Measurements from ENCODE around the gene PILRB. TPM values are rescaled to one million over a fixed set of nuclear protein-coding genes. Genes with fewer than 3 reads are reported as not detected.

PILRB gene
- 24.2 to 37.8 TPM (median 30.9 TPM) in 5 replicates for total RNA-seq (2022; extraction: Qiagen RNA extraction)

DNA sequence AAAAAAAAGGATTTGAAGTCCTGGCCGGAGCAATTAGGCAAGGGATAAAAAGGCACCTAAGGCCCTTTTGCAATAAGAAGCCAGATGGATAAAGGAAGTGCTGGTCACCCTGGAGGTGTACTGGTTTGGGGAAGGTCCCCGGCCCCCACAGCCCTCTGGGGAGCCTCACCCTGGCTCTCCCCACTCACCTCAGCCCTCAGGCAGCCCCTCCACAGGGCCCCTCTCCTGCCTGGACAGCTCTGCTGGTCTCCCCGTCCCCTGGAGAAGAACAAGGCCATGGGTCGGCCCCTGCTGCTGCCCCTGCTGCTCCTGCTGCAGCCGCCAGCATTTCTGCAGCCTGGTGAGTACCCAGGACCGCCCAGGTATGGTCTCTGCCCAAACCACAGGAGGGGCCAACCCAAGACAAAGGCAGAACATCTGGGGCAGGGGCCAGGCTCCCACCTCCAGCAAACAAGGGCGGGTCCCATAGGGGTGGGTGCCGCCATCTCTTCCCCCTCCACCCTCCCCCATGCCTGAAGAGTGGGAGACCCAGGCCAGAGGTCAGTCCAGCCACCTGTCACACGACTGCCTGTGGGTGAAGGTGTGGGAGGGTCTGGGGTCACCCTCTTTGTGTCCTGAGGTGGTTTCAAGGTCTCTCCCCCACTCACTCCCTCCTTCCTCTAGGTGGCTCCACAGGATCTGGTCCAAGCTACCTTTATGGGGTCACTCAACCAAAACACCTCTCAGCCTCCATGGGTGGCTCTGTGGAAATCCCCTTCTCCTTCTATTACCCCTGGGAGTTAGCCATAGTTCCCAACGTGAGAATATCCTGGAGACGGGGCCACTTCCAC, at the start of gene PILRB:
Gene PILRB (plus strand): TSS at position 91 of the 830 bp plus-strand sequence. CDS start 186 bp downstream, at position 277.

DNA sequence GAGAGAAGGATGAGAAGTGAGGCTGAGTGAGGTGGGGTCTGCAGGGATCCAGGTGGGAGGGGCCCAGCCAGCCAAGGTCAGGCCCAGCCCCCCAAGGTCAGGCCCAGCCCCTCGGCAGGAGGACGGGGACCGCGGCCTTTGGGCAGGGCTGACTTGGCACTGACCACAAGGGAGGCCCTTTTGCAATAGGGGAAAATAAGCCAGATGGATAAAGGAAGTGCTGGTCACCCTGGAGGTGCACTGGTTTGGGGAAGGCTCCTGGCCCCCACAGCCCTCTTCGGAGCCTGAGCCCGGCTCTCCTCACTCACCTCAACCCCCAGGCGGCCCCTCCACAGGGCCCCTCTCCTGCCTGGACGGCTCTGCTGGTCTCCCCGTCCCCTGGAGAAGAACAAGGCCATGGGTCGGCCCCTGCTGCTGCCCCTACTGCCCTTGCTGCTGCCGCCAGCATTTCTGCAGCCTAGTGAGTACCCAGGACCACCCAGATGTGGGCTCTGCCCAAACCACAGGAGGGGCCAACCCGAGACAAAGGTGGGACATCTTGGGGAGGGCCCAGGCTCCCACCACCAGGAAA, 15.4 kb downstream of the PILRB start, which contains the start of gene PILRA:
Gene PILRA (plus strand): TSS at position 227 of the 571 bp plus-strand sequence. CDS start 170 bp downstream, at position 397.

Other genes starting within 250 kb of the PILRB start
- 62.3 to 71.2 TPM (median 67.8 TPM) in 5 replicates for gene TAF6, start 238.8 kb upstream of the PILRB start, total RNA-seq (2022; extraction: Qiagen RNA extraction)
- 10.4 to 12.8 TPM (median 12.0 TPM) in 5 replicates for gene CNPY4, start 238.5 kb upstream of the PILRB start, total RNA-seq (2022; extraction: Qiagen RNA extraction)
- gene MBLAC1, start 231.2 kb upstream of the PILRB start, total RNA-seq (2022; extraction: Qiagen RNA extraction): 2.6 to 3.4 TPM (median 3.2 TPM) in 5 replicates
- gene LAMTOR4, start 209.2 kb upstream of the PILRB start, total RNA-seq (2022; extraction: Qiagen RNA extraction): 145 to 212 TPM (median 183 TPM) in 5 replicates
- 8.7 to 15.5 TPM (median 14.7 TPM) in 5 replicates for gene TRAPPC14, start 199.4 kb upstream of the PILRB start, total RNA-seq (2022; extraction: Qiagen RNA extraction)
- 0.06 to 0.15 TPM (median 0.08 TPM) in 5 replicates for gene GAL3ST4, start 189.5 kb upstream of the PILRB start, total RNA-seq (2022; extraction: Qiagen RNA extraction)
- gene GPC2, start 180.7 kb upstream of the PILRB start, total RNA-seq (2022; extraction: Qiagen RNA extraction): 0.82 to 1.5 TPM (median 1.1 TPM) in 5 replicates
- 0.18 to 0.23 TPM (median 0.22 TPM) in 5 replicates for gene STAG3, start 180.2 kb upstream of the PILRB start, total RNA-seq (2022; extraction: Qiagen RNA extraction)
- not detected in 5 replicates for gene PVRIG, start 138.2 kb upstream of the PILRB start, total RNA-seq (2022; extraction: Qiagen RNA extraction)
- not detected in 5 replicates for gene SPDYE3, start 50.4 kb upstream of the PILRB start, total RNA-seq (2022; extraction: Qiagen RNA extraction)
- gene PILRA, start 15.4 kb downstream of the PILRB start, total RNA-seq (2022; extraction: Qiagen RNA extraction): 3.8 to 5.9 TPM (median 5.2 TPM) in 5 replicates
- gene ZCWPW1, start 70.6 kb downstream of the PILRB start, total RNA-seq (2022; extraction: Qiagen RNA extraction): 1.1 to 1.6 TPM (median 1.3 TPM) in 5 replicates
- 33.1 to 47.3 TPM (median 43.7 TPM) in 5 replicates for gene MEPCE, start 71.7 kb downstream of the PILRB start, total RNA-seq (2022; extraction: Qiagen RNA extraction)
- gene PPP1R35, start 78.4 kb downstream of the PILRB start, total RNA-seq (2022; extraction: Qiagen RNA extraction): 33.7 to 59.4 TPM (median 58.3 TPM) in 5 replicates
- 0.51 to 0.72 TPM (median 0.68 TPM) in 5 replicates for gene SPACDR, start 106.1 kb downstream of the PILRB start, total RNA-seq (2022; extraction: Qiagen RNA extraction)
- 33.9 to 43.3 TPM (median 41.9 TPM) in 5 replicates for gene TSC22D4, start 121.1 kb downstream of the PILRB start, total RNA-seq (2022; extraction: Qiagen RNA extraction)
- 1.5 to 2.4 TPM (median 2.3 TPM) in 5 replicates for gene NYAP1, start 125.8 kb downstream of the PILRB start, total RNA-seq (2022; extraction: Qiagen RNA extraction)
- gene AGFG2, start 181.1 kb downstream of the PILRB start, total RNA-seq (2022; extraction: Qiagen RNA extraction): 10.6 to 23.5 TPM (median 19.8 TPM) in 5 replicates
- gene SAP25, start 215.8 kb downstream of the PILRB start, total RNA-seq (2022; extraction: Qiagen RNA extraction): 0.50 to 1.3 TPM (median 0.55 TPM) in 5 replicates
- 11.1 to 17.7 TPM (median 16.0 TPM) in 5 replicates for gene LRCH4, start 228.0 kb downstream of the PILRB start, total RNA-seq (2022; extraction: Qiagen RNA extraction)
- gene FBXO24, start 228.2 kb downstream of the PILRB start, total RNA-seq (2022; extraction: Qiagen RNA extraction): 0.15 to 0.23 TPM (median 0.21 TPM) in 5 replicates
- 7.2 to 12.0 TPM (median 10.4 TPM) in 5 replicates for gene PCOLCE, start 244.2 kb downstream of the PILRB start, total RNA-seq (2022; extraction: Qiagen RNA extraction)

Measured in A549 treated with CORT108297 at 1 μM for 4 hours (cell line).